Fibroblast of skin of back (primary cell): Measurements from ENCODE around the gene PLXNC1.

Experiments used
- DNase-seq: peaks from one replicate; pipeline ENCODE4 v3.0.0-alpha.2; 2013

PLXNC1 gene

GRCh38 chr12:94135896-94136295 is 12.5 kb upstream of the PLXNC1 start:
- no peak for DNase-seq

DNA sequence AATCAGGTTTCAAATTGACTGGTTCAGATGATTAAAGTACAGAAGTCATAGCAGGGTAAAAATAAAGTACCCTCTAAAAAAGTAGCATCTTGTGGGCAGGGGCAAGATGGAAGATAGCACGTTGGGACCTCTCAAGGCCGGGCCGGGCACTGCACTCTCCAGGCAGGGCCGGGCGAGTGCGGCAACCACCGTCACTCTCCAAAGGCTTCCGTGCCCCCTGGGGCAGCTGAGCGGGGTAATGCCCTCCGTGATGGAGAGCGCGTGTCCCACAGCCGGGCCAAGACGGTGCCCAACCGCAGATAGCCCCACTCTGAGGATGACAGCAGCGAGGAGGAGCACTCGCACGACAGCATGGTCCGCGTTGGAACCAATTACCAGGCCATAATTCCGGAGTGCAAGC is 8.6 kb upstream of the PLXNC1 start:
- DNase-seq, result no peak

- no peak for DNase-seq
These were observed 7.8 kb upstream of the PLXNC1 start for GRCh38 chr12:94140556-94140955.

DNA sequence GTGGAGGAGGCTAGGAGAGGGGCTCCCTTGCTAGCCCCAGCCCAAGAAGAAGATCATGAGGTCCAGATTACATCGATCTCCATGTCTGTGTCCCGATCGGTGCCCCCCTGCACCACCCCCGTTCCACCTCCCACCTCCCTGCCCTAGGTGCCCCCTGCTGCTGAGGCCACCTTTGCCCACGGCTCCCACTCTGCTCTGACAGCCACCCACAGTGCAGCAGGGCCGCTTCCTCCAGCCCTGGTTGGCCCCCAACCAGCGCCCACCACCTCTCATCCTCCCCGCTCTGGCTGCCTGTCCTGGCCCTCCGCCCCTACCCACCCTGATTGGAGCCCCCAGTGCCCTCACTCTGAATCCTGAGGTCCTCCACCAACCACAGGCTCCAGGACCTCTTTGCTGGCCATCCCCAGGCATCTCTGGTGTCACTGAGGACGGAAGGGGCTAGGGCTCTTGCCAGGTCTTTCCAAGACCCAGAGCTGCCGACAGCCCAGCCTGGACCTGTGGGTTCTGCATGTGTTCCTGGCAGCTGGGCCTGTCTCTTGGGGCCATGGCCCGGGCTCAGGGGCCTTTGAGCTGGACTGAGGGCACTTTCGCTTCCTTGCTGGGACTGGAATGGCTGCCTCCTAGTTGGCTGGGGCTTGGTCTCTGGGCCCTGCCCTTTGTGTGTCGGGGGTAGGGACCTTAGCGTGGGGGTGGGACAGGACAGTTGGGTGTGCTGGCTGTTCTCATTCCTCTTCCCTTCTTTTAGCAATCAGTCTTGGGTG is 7.2 kb upstream of the PLXNC1 start:
- no peak for DNase-seq

DNA sequence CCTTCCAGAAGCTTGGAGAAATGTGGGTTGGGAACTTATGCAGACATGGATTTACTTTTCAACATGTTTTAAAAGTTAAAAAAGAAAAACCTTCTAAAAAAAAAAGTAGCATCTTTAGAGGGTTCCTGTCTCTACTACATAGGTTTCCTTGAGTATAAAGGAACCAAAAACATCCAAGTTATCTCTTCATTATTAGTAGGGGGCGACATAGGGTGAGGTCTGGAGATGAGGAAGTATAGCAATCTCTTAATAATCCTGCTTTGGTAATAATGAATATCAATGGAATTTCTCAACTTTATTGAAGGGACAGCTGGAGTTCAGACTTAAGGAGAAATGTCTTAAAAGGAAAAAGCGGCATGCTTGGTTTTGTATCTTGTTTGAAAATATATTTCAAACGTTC is 6.5 kb upstream of the PLXNC1 start:
- DNase-seq, result no peak

DNA sequence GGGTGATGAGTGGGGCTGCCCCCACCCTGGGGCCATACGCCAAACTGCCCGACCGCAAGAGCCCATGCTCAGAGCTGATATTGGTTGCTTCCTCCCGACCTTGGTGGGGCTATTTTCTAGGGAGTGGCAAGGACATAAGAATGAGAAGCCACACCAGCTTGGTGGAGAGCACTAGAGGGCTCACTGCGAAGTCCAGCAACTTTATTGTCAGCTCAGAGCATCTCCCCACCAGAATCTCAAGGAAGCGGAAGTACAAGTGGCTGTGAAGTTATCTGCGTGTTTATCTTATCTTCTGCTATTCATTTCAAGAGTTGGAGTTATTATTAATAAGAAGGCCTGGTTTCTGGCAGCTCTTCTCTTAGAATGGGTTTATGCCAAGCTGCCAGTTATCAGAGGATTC is 4.9 kb upstream of the PLXNC1 start:
- no peak for DNase-seq

GRCh38 chr12:94143951-94144350 is 4.4 kb upstream of the PLXNC1 start:
- no peak for DNase-seq

DNA sequence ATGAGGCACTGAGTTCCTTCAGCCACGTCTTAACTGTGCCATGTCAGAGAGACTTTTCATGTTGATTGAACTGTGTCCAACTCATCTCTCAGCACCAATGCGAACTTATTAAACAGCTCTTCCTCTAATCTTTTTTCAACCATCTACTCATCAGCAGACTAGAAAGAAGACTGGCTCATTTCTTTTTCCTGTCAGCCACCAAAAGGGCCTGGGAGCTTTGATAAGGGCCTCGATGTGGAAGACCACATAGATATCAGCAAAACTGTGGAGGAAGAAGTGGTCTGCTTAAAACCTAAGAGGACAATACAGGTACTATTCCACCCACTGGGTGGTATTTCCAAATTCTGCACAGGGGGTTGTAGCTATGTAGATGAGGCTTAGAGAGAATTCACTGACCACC is 3.6 kb upstream of the PLXNC1 start:
- DNase-seq, result no peak

- DNase-seq, result peak; percentile 64
These were observed 3.0 kb upstream of the PLXNC1 start for GRCh38 chr12:94145191-94145983.

- peak; percentile 26 for DNase-seq
These were observed 2.0 kb upstream of the PLXNC1 start for GRCh38 chr12:94146166-94146936.

GRCh38 chr12:94147387-94147990 is 888 bp upstream of the PLXNC1 start:
- DNase-seq, result no peak

GRCh38 chr12:94148739-94149118 is 352 bp downstream of the PLXNC1 start:
- no peak for DNase-seq

DNA sequence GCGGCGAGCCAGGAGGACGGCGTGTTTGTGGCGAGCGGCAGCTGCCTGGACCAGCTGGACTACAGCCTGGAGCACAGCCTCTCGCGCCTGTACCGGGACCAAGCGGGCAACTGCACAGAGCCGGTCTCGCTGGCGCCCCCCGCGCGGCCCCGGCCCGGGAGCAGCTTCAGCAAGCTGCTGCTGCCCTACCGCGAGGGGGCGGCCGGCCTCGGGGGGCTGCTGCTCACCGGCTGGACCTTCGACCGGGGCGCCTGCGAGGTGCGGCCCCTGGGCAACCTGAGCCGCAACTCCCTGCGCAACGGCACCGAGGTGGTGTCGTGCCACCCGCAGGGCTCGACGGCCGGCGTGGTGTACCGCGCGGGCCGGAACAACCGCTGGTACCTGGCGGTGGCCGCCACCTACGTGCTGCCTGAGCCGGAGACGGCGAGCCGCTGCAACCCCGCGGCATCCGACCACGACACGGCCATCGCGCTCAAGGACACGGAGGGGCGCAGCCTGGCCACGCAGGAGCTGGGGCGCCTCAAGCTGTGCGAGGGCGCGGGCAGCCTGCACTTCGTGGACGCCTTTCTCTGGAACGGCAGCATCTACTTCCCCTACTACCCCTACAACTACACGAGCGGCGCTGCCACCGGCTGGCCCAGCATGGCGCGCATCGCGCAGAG is 873 bp downstream of the PLXNC1 start:
- peak; percentile 54 for DNase-seq

GRCh38 chr12:94149781-94150239 is 1.4 kb downstream of the PLXNC1 start:
- DNase-seq, result peak; percentile 39

DNA sequence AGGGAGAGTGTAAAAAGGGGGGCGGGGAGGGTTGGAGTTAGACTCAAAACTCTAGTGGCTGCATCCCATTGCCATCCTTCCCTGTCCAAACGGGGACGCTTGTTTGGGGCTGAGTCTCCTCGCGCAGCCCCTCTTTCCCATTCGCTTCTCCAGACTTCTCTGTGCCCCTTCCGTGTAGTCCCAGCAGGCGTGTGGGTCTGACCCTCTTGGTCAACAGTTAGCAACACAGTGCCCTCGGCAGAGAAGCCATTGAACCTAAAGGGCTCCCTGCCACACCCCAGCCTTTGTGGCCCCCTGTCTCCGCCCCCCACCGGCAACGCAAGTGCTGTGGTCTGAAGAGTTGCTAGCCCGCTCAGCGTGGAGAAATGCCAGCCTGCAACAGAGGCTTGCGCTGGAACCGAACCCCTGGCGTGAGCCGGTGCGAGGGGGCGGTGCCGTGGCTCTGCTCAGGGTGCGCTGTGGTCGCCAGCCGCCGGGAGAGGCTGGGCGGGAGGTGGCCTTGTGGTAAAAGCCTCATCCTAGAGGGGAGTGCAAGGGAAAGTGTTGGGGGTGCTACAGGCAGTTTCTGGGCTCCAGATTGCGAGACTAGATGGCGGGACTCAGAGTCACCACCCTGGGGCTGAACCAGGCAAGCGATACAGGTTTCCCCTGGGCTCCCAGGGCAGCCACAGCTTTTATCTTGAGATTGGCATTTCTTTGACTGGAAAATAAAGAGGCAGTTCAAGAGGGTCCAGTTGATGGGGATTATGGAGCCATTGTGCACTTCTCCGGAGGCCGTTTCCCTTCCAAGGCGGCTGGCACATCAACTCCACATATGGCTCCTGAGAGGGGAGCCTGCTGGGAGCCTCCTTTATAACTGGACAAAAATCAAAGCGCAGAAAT is 2.1 kb downstream of the PLXNC1 start:
- no peak for DNase-seq

GRCh38 chr12:94151582-94151981 is 3.2 kb downstream of the PLXNC1 start:
- DNase-seq, result no peak

- DNase-seq, result no peak
These were observed 4.1 kb downstream of the PLXNC1 start for GRCh38 chr12:94152292-94153078.

GRCh38 chr12:94157181-94157580 is 8.8 kb downstream of the PLXNC1 start:
- no peak for DNase-seq

- no peak for DNase-seq
These were observed 9.6 kb downstream of the PLXNC1 start for GRCh38 chr12:94157981-94158411.

DNA sequence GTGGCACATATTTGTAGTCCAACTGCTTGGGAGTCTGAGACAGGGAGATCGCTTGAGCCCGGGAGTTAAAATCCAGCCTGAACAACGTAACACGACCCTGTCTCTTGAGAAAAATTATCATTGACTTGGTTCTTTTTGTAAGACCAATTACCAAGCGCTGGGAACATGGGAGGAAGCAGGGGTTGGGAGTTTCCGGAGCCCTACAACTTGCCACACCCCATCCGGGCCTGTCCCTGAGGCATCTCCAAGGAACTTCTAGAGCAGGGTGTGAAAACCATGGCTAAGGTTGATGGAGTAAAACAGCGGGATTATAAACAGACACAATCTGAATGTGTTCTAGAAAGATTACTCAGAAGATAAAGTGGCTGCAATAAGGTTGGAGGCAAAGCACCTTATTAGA is 10.3 kb downstream of the PLXNC1 start:
- no peak for DNase-seq
